K562 (cell line): ENCODE data around the gene CDC42EP2.

Experiments
- FOXA1 ChIP-seq: fragments of 450-650 bp; IDR thresholded peaks from 2 replicates; pipeline ENCODE4 v1.6.1; 2016; ENCODE audit warnings: mild to moderate bottlenecking, borderline replicate concordance
- ZNF239 ChIP-seq: fragments of 250-450 bp; sonication (Bioruptor Pico); IDR thresholded peaks from 2 replicates; pipeline ENCODE4 v1.4.0; 2020; ENCODE audit warnings: mild to moderate bottlenecking
- ZNF253 ChIP-seq: fragments of 250-450 bp; sonication (Bioruptor Pico); conservative IDR thresholded peaks from 2 replicates; pipeline ENCODE4 v1.6.1; 2021; ENCODE audit warnings: mild to moderate bottlenecking
- TF ChIP-seq, protein P1 (sequence below): sonication (generic); formaldehyde crosslinking; IDR thresholded peaks from 2 replicates; pipeline ENCODE4 v1.8.1; 2023; ENCODE audit warnings: mild to moderate bottlenecking, missing genetic modification reagents

DNA sequence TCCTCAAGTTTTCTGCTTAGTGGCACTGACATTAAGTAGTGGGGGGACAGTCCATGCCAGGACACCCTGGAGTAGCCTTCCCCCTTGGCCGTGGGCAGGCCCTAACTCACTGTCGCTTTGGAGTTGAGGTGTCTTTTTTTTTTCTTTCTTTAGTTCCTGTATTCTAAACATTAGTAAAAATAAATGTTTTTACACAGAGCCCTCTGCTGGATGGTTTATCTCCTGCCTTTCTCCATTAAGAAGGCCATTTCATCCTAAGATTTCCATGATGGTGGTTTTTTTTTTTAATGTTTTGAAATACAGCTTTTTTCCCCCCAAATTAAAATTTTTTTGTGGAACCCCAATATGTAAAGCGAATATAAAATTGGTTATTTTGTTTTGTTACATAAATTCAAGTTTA lies 38.1 kb downstream of the CDC42EP2 start:
- TF ChIP-seq, protein P1, sequence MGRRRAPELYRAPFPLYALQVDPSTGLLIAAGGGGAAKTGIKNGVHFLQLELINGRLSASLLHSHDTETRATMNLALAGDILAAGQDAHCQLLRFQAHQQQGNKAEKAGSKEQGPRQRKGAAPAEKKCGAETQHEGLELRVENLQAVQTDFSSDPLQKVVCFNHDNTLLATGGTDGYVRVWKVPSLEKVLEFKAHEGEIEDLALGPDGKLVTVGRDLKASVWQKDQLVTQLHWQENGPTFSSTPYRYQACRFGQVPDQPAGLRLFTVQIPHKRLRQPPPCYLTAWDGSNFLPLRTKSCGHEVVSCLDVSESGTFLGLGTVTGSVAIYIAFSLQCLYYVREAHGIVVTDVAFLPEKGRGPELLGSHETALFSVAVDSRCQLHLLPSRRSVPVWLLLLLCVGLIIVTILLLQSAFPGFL (CRISPR knock-in tag), result no peak
- no peak for TF ChIP-seq ZNF253 (CRISPR knock-in tag)
- TF ChIP-seq ZNF239 (CRISPR knock-in tag), result no peak
- TF ChIP-seq FOXA1, result no peak
